Spleen (tissue), 11 donors: ENCODE measurements around the gene SCUBE1. TPM values are rescaled to one million over a fixed set of nuclear protein-coding genes. Genes with fewer than 3 reads are reported as not detected.

Experiments used
- DNase-seq: peaks from one replicate; pipeline ENCODE4 v3.0.0-alpha.2; 2020
- H3K27ac ChIP-seq, 8 donors: fragments of 200-600 bp; sonication (generic) in 7 of 8; 1 replicate in 4 of 8; 2 replicates in 4 of 8; pipeline versions ENCODE4 v1.5.0 to v1.8.0; 2016 to 2021; ENCODE audit warnings: inconsistent platforms in 4 of 8, mild to moderate bottlenecking in 4 of 8, moderate library complexity in 1 of 8
- H3K27me3 ChIP-seq, 7 donors: fragments of 200-600 bp; sonication (generic) in 6 of 7; replicated peaks in 1 of 7; 1 replicate in 4 of 7; 2 replicates in 3 of 7; pipeline versions ENCODE4 v1.5.0 to v1.8.0; 2016 to 2021; ENCODE audit warnings: inconsistent platforms in 3 of 7, mild to moderate bottlenecking in 1 of 7
- H3K36me3 ChIP-seq, 6 donors: fragments of 200-600 bp; sonication (generic) in 5 of 6; 1 replicate in 4 of 6; 2 replicates in 2 of 6; pipeline versions ENCODE4 v1.5.0 to v1.8.0; 2016 to 2021; ENCODE audit warnings: inconsistent platforms in 2 of 6
- H3K4me1 ChIP-seq, 6 donors: fragments of 200-600 bp; sonication (generic) in 5 of 6; 1 replicate in 3 of 6; 2 replicates in 3 of 6; pipeline versions ENCODE4 v1.5.0 to v1.8.0; 2016 to 2021; ENCODE audit warnings: inconsistent platforms in 3 of 6
- H3K4me3 ChIP-seq, 8 donors: fragments of 200-600 bp; sonication (generic) in 7 of 8; 1 replicate in 4 of 8; 2 replicates in 4 of 8; pipeline versions ENCODE4 v1.5.0 to v1.8.0; 2016 to 2021; ENCODE audit warnings: inconsistent platforms in 4 of 8, mild to moderate bottlenecking in 4 of 8, moderate library complexity in 2 of 8
- H3K9me3 ChIP-seq, 8 donors: fragments of 200-600 bp; sonication (generic) in 7 of 8; 1 replicate in 4 of 8; 2 replicates in 4 of 8; pipeline versions ENCODE4 v1.5.0 to v1.8.0; 2016 to 2021; ENCODE audit warnings: inconsistent platforms in 4 of 8
- POLR2A ChIP-seq, 3 donors: fragments of 450-650 bp; IDR thresholded peaks; one replicate each; pipeline ENCODE4 v1.5.1; 2017; ENCODE audit warnings: antibody characterized with exemption in 3 of 3, mild to moderate bottlenecking in 1 of 3
- POLR2AphosphoS5 ChIP-seq, 3 donors: sonication (generic); formaldehyde crosslinking; IDR thresholded peaks; one replicate each; pipeline ENCODE4 v1.5.1; 2017; ENCODE audit warnings: antibody characterized with exemption in 3 of 3
- WGBS, 5 donors: extraction: QIAGEN DNeasy Blood & Tissue Kit in 3 of 5; methylation state at CpG; one replicate each; pipeline versions ENCODE4 v1.1.5 to v1.1.7; 2013 to 2018; 5-methylcytosine and 5-hydroxymethylcytosine counted together
- intact Hi-C: fragments of 100-400 bp; cut with DNase I; formaldehyde crosslinking; loops from one replicate; pipeline ENCODE4 v1.15.0; 2023; ENCODE audit warnings: low total_unique reads
- polyA plus RNA-seq, 3 donors: library from polyadenylated mRNA; stranded (reverse); fragments of 200-250 nt; gene quantifications; one replicate each; pipeline ENCODE4 v1.2.1, GENCODE V29; 2013
- total RNA-seq, 7 donors: library from RNA; depleted of rRNA in 3 of 7; stranded (reverse); fragments of >200 nt in 3 of 7; fragmentation: NEBNext Ultra II Directional in 4 of 7; extraction: Animal tissue kit (Norgen Biotek cat#: 25700) in 4 of 7; gene quantifications; one replicate each; pipeline versions ENCODE4 v1.1.0 to v1.2.1, GENCODE V29; 2016 to 2021
- TF ChIP-seq, protein P1 (sequence below), 11 experiments: fragments of 200-600 bp in 7 of 11; fragments of 450-650 bp in 4 of 11; sonication (generic) in 4 of 11; IDR thresholded peaks in 8 of 11; conservative IDR thresholded peaks in 3 of 11; 1 replicate in 7 of 11; 2 replicates in 4 of 11; pipeline versions ENCODE4 v1.4.0 to v1.8.0; 2016 to 2021; ENCODE audit warnings: antibody characterized with exemption in 11 of 11, inconsistent platforms in 4 of 11, mild to moderate bottlenecking in 1 of 11
- donor health status: healthy with polysubstance abuse.
- donor health status: DM: no; HTN: no; CAD: no; lungs with moderate emphysema.
- donor health status: DM: no; HTN: no; CAD: no.
- donor health status: Bipolar disorder and iron deficiency.
- donor health status: healthy.
- donor health status: DM: no; HTN: no; CAD: no.
- donor health status: DM: yes; HTN: yes; CAD: no.

The SCUBE1 gene
- total and polyA plus RNA-seq, 10 donors, result 0.46 to 43.5 (median 15.9) TPM

DNA sequence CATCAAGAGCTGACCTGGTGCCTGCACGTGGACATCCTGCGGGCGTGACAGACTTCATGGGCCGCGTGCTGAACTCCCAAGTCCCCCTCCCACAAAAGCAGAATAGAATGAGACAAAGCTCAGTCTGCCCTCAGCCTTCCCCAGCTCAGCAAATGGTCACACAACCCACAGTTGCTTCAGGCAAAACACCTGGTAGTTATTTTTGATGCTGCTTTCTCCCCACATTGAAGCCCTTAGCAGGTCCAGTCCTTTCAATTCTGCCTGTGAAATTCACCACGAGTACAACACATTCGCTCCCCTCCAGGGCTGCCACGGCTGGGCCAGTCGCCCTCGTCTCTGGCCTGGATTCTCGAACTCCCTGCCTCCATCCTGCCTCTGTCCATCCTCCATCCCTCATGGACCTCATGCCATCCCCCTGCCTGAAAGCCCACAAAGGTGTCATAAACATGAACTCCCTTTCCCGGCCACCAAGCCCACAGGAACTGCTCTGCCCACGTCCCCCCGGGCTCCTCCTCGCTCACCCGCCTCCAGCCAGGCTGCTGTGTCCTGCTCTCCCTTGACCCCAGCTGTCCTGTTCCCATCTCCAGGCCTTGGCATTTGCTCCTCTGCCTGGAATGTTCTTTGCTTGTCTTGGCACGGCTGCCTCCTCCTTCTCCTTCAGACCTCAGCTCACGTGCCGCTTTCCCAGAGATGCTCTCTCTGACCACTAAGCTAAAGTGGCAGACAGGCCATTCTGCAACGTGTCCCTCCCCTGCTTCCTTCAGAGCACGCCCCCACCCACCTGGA is 42.1 kb downstream of the SCUBE1 start:
- intact Hi-C loops, result no loop called here
- Histone ChIP-seq H3K4me3 (no peak overlapping the region), H3K9me3 (no peaks in the 10 kb centered on the region), H3K27ac (no peak overlapping the region), H3K36me3 (no peaks in the 10 kb centered on the region), H3K27me3 (no peaks in the 10 kb centered on the region), H3K4me1 (peaks cover 0 to 22% (median 4%) of the 10 kb centered on the region in 6 donors)
- DNase-seq, result no peak
- TF ChIP-seq POLR2AphosphoS5 (IDR thresholded peaks at IDR 0.05) (no peak), POLR2A (IDR thresholded peaks at IDR 0.05) (no peak)
- TF ChIP-seq, protein P1, sequence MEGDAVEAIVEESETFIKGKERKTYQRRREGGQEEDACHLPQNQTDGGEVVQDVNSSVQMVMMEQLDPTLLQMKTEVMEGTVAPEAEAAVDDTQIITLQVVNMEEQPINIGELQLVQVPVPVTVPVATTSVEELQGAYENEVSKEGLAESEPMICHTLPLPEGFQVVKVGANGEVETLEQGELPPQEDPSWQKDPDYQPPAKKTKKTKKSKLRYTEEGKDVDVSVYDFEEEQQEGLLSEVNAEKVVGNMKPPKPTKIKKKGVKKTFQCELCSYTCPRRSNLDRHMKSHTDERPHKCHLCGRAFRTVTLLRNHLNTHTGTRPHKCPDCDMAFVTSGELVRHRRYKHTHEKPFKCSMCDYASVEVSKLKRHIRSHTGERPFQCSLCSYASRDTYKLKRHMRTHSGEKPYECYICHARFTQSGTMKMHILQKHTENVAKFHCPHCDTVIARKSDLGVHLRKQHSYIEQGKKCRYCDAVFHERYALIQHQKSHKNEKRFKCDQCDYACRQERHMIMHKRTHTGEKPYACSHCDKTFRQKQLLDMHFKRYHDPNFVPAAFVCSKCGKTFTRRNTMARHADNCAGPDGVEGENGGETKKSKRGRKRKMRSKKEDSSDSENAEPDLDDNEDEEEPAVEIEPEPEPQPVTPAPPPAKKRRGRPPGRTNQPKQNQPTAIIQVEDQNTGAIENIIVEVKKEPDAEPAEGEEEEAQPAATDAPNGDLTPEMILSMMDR (IDR thresholded peaks at IDR 0.05 in 8 of 11, conservative IDR thresholded peaks at IDR 0.05 in 3 of 11), result no peak
- WGBS, 5 donors, result 78 to 87% (median 79%) methylated on average over 21 of the region's 21 CpGs

DNA sequence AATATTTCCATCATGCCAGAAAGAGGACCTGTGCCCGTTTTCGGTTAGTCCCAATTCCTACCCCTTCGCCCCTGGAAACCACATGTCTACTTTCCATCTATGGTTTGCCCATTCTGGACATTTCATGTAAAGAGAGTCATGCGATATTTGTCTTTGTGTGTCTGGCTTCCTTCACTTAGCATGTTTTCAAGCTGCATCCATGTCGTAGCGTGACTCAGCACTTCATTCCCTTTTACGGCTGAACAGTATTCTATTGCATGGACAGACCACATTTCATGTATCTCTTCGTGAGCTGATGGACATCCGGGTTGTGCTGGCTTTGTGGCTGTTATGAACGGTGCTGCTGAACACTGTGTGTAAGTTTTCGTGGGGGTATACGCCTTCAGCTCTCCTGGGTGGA is 43.4 kb downstream of the SCUBE1 start:
- Histone ChIP-seq H3K4me1 (peaks cover 4 to 35% (median 14%) of the 10 kb centered on the region in 6 donors), H3K27ac (no peak overlapping the region), H3K9me3 (no peaks in the 10 kb centered on the region), H3K36me3 (no peaks in the 10 kb centered on the region), H3K4me3 (no peak overlapping the region), H3K27me3 (no peaks in the 10 kb centered on the region)
- TF ChIP-seq, protein P1 (IDR thresholded peaks at IDR 0.05 in 8 of 11, conservative IDR thresholded peaks at IDR 0.05 in 3 of 11), result no peak
- TF ChIP-seq POLR2AphosphoS5 (IDR thresholded peaks at IDR 0.05), result no peak
- no peak for TF ChIP-seq POLR2A (IDR thresholded peaks at IDR 0.05)
- WGBS, 5 donors, result 88 to 95% (median 92%) methylated on average over 12 of the region's 12 CpGs
- DNase-seq, result no peak
- intact Hi-C loops, result no loop called here

DNA sequence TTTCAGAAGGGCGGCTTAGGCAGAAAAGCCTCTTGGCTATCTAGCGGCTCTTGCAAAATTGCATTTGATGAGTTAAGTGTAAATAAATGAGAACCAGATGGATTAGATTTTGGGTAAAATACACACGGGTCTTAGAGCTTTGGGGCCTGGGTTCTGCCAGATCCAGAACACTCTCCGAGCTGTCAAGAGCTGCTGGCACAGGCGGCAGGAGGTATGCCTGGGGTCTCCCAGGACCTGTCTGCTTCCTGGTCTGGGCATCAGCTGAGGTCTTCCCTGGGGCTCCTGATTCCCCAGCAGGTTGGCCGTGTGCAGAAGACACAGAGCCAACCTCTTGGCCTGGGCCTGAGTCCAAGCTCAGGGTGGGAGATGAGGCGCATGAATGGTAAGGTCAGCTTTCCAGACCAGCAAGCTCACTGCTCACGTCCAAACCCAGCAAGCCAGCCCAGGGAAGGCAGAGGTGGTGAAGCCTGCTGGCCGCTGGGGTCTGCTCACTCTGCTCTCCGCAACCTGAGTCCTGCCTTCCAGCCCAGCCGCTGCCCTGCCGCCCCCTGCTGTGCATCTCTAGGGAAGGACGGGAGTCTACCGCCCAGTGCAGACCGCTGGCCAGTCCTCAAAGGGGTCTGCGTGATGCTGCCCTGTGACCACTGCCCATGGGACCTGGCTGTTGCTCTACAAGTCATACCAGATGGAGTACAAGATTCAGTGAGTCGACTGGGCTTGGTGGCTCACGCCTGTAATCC is 44.9 kb downstream of the SCUBE1 start:
- intact Hi-C loops, result no loop called here
- no peak overlapping the region for H3K4me3 ChIP-seq
- H3K27me3 ChIP-seq, result no peaks in the 10 kb centered on the region
- H3K27ac ChIP-seq, result no peak overlapping the region
- H3K36me3 ChIP-seq, result no peaks in the 10 kb centered on the region
- H3K4me1 ChIP-seq, result peaks cover 4 to 50% (median 15%) of the 10 kb centered on the region in 6 donors
- TF ChIP-seq POLR2AphosphoS5 (IDR thresholded peaks at IDR 0.05) (no peak), POLR2A (IDR thresholded peaks at IDR 0.05) (no peak)
- TF ChIP-seq, protein P1 (IDR thresholded peaks at IDR 0.05 in 8 of 11, conservative IDR thresholded peaks at IDR 0.05 in 3 of 11), result no peak
- WGBS, 5 donors, result 86 to 96% (median 94%) methylated on average over 12 to 18 of the region's 18 CpGs
- H3K9me3 ChIP-seq, result no peaks in the 10 kb centered on the region
- no peak for DNase-seq
